ENCODE data around the gene KPNB1. TPM values are rescaled to one million over a fixed set of nuclear protein-coding genes. Genes with fewer than 3 reads are reported as not detected.

KPNB1 gene
- total and polyA plus RNA-seq, 9 donors: 63.4 to 346 (median 236) TPM

DNA sequence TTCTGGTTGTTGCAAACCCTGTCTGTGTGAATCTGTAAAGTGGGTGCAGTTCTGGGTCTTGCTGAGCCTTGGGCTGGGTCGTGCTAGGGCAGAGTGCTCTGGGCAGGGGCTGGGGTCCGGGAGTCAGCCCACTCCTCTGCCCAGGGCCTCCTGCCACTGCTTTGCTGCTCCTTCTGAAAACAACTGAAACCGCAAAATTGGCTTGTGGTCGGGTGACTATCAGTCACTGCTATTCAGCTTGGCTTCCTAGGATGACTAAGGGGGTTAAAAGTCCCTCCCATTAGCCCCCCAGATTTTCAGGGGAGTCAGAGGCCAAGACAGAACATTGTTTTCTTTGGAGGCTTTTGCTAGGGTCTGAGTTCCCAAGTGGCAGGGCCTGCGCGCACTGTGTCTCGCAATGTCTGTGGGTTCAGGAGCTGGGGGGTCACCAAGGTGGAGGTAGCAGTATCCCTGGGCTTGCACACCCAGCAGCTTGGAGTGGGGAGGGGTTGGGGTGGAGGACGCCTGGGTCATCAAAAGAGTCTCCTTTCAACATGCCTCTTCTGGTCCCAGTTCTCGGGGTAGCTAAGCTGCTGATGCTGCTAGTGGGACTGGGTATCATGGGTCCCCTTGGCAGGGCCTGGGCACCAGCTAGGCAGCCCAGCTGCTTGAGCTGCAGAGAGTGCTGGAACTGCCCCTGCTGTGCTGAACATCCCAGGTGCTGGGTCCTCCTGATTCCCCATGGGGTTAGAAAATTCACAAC lies 69.9 kb downstream of the KPNB1 start:
- TF ChIP-seq, protein P1, sequence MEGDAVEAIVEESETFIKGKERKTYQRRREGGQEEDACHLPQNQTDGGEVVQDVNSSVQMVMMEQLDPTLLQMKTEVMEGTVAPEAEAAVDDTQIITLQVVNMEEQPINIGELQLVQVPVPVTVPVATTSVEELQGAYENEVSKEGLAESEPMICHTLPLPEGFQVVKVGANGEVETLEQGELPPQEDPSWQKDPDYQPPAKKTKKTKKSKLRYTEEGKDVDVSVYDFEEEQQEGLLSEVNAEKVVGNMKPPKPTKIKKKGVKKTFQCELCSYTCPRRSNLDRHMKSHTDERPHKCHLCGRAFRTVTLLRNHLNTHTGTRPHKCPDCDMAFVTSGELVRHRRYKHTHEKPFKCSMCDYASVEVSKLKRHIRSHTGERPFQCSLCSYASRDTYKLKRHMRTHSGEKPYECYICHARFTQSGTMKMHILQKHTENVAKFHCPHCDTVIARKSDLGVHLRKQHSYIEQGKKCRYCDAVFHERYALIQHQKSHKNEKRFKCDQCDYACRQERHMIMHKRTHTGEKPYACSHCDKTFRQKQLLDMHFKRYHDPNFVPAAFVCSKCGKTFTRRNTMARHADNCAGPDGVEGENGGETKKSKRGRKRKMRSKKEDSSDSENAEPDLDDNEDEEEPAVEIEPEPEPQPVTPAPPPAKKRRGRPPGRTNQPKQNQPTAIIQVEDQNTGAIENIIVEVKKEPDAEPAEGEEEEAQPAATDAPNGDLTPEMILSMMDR (IDR thresholded peaks at IDR 0.05): no peak
- TF ChIP-seq EP300 (IDR thresholded peaks at IDR 0.05): no peak
- TF ChIP-seq POLR2A (IDR thresholded peaks at IDR 0.05): no peak
- no peak overlapping the region for H3K4me3 ChIP-seq
- intact Hi-C loops (cut with DNase I): no loop called here
- H3K9me3 ChIP-seq: no peaks in the 10 kb centered on the region
- no peak overlapping the region for H3K27ac ChIP-seq
- DNase-seq: no peak
- WGBS, 3 donors: 69 to 81% (median 80%) methylated on average over 9 of the region's 9 CpGs
- H3K4me1 ChIP-seq (ENCODE audit: insufficient read depth): no peaks in the 10 kb centered on the region
- H3K27me3 ChIP-seq: no peaks in the 10 kb centered on the region
- no peaks in the 10 kb centered on the region for H3K36me3 ChIP-seq

DNA sequence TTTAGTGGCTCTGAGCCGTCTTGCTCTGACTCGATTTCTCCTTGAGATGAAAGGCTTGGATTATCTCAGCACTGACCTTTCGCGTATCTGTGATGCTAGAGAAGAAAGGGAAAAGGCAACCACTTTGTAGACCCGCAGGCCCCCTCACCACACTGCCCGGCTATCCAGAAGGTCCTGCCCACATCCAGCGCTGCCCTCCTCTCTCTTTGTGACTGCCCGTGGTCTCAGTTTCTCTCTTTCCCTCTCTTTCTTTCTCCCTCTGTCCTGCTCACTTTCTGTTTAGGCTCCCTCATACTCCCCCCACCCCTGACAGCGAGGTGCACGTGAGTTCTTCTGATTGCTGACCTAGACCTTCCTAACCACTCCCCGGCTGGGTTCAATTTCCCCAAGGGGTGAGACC lies 70.5 kb downstream of the KPNB1 start:
- Histone ChIP-seq H3K4me3 (no peak overlapping the region), H3K9me3 (no peaks in the 10 kb centered on the region), H3K27me3 (no peaks in the 10 kb centered on the region), H3K27ac (no peak overlapping the region), H3K4me1 (ENCODE audit: insufficient read depth) (no peaks in the 10 kb centered on the region), H3K36me3 (no peaks in the 10 kb centered on the region)
- DNase-seq: no peak
- no peak for TF ChIP-seq EP300 (IDR thresholded peaks at IDR 0.05)
- TF ChIP-seq, protein P1 (IDR thresholded peaks at IDR 0.05): no peak
- TF ChIP-seq POLR2A (IDR thresholded peaks at IDR 0.05): no peak
- 48 to 64% (median 54%) methylated on average over 11 of the region's 11 CpGs for WGBS, 3 donors
- intact Hi-C loops (cut with DNase I): no loop called here

DNA sequence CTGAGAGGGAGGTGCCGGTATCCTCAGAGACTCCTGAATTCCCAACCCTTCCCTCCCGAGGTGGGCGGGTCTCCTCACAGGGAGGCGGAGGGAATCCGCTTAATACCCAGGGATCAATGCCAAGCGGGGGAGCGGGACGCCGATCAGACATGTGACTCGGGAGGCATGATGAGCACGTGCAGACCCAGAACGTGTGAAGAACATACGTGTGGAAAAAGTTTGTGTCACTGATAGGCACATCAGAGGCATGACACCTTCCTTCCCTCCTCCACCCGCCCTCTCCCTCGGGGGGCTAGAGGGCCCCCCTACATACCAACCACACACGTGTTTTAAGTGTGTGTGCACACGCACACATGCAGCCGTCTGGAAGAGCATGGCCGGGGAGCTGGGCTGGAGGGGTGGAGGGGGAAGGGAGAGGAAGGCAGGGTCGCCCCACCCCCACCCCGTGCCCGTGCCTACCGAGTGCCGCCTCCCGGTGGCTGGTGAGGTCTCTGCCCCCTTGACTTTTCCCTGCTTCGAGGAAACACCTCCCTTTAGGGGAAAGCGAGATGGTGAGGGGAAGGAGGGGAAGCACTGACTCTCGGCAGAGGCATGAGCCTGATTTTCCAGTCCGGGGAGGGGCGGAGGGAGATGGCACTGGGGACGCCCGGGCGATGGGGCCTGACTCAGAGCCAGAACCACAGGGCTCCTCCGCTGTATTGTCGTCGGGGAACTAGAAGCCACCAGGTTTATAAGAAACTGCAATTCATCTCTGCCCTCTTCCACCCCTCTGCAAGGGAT lies 71.2 kb downstream of the KPNB1 start:
- 4 to 5% (median 4%) methylated on average over 35 to 36 of the region's 36 CpGs for WGBS, 3 donors
- TF ChIP-seq POLR2A (IDR thresholded peaks at IDR 0.05): no peak
- TF ChIP-seq, protein P1 (IDR thresholded peaks at IDR 0.05): no peak
- no peak for TF ChIP-seq EP300 (IDR thresholded peaks at IDR 0.05)
- H3K27me3 ChIP-seq: no peaks in the 10 kb centered on the region
- H3K36me3 ChIP-seq: no peaks in the 10 kb centered on the region
- no peaks in the 10 kb centered on the region for H3K4me1 ChIP-seq (ENCODE audit: insufficient read depth)
- H3K9me3 ChIP-seq: no peaks in the 10 kb centered on the region
- no peak overlapping the region for H3K4me3 ChIP-seq
- H3K27ac ChIP-seq: no peak overlapping the region
- intact Hi-C loops (cut with DNase I): no loop called here
- DNase-seq: no peak

GRCh38 chr17:47721725-47722124 lies 72.0 kb downstream of the KPNB1 start:
- H3K36me3 ChIP-seq: no peaks in the 10 kb centered on the region
- intact Hi-C loops (cut with DNase I): no loop called here
- 35 to 45% (median 44%) methylated on average over 8 of the region's 8 CpGs for WGBS, 3 donors
- H3K9me3 ChIP-seq: no peaks in the 10 kb centered on the region
- H3K4me3 ChIP-seq: no peak overlapping the region
- H3K27me3 ChIP-seq: no peaks in the 10 kb centered on the region
- H3K4me1 ChIP-seq (ENCODE audit: insufficient read depth): no peaks in the 10 kb centered on the region
- TF ChIP-seq POLR2A (IDR thresholded peaks at IDR 0.05) (no peak), EP300 (IDR thresholded peaks at IDR 0.05) (no peak)
- TF ChIP-seq, protein P1 (IDR thresholded peaks at IDR 0.05): no peak
- DNase-seq: no peak
- no peak overlapping the region for H3K27ac ChIP-seq

All from ovary (tissue), 9 donors.